HepG2 (cell line): ENCODE results near the gene WDR18. TPM values are rescaled to one million over a fixed set of nuclear protein-coding genes. Genes with fewer than 3 reads are reported as not detected.

Experiments
- CREM ChIP-seq, 2 experiments: sonication (generic) in 1 of 2; formaldehyde crosslinking in 1 of 2; IDR thresholded peaks; 2 replicates each; pipeline versions ENCODE4 v1.4.0 to v1.6.1; 2016 to 2020; ENCODE audit warnings: antibody characterized with exemption in 1 of 2, mild to moderate bottlenecking in 1 of 2, missing genetic modification reagents in 1 of 2
- FOSL1 ChIP-seq: sonication (generic); formaldehyde crosslinking; IDR thresholded peaks from 2 replicates; pipeline ENCODE4 v1.9.0; 2021; ENCODE audit warnings: missing genetic modification reagents, borderline replicate concordance
- LCORL ChIP-seq, 2 experiments: fragments of 450-650 bp in 1 of 2; sonication (generic) in 1 of 2; formaldehyde crosslinking in 1 of 2; IDR thresholded peaks; 2 replicates each; pipeline versions ENCODE4 v1.5.0 to v1.6.1; 2017 to 2020; ENCODE audit warnings: antibody characterized with exemption in 1 of 2, missing genetic modification reagents in 1 of 2
- MED8 ChIP-seq: sonication (generic); formaldehyde crosslinking; IDR thresholded peaks from 2 replicates; pipeline ENCODE4 v1.8.1; 2023; ENCODE audit warnings: mild to moderate bottlenecking, missing genetic modification reagents; ENCODE audit not compliant: insufficient replicate concordance
- MEIS1 ChIP-seq: sonication (generic); formaldehyde crosslinking; IDR thresholded peaks from 2 replicates; pipeline ENCODE4 v1.9.0; 2021; ENCODE audit warnings: mild to moderate bottlenecking, missing genetic modification reagents, moderate library complexity, borderline replicate concordance
- POGK ChIP-seq: sonication (generic); formaldehyde crosslinking; conservative IDR thresholded peaks from 2 replicates; pipeline ENCODE4 v1.8.0; 2022; ENCODE audit warnings: mild to moderate bottlenecking, moderate library complexity, missing genetic modification reagents
- RCOR2 ChIP-seq: IDR thresholded peaks from 2 replicates; pipeline ENCODE4 v1.6.1; 2016; ENCODE audit warnings: missing biosample characterization, missing genetic modification reagents
- YEATS4 ChIP-seq: sonication (generic); formaldehyde crosslinking; IDR thresholded peaks from 2 replicates; pipeline ENCODE4 v1.4.0; 2020; ENCODE audit warnings: missing genetic modification reagents, borderline replicate concordance
- ZBTB7B ChIP-seq: sonication (generic); formaldehyde crosslinking; IDR thresholded peaks from 2 replicates; pipeline ENCODE4 v1.4.0; 2020; ENCODE audit warnings: missing genetic modification reagents
- ZFY ChIP-seq: sonication (generic); formaldehyde crosslinking; IDR thresholded peaks from 2 replicates; pipeline ENCODE4 v1.4.0; 2020; ENCODE audit warnings: missing genetic modification reagents
- ZNF362 ChIP-seq: sonication (generic); formaldehyde crosslinking; IDR thresholded peaks from 2 replicates; pipeline ENCODE4 v1.4.0; 2020; ENCODE audit warnings: missing genetic modification reagents, mild to moderate bottlenecking, borderline replicate concordance
- ZNF451 ChIP-seq: sonication (generic); formaldehyde crosslinking; IDR thresholded peaks from 2 replicates; pipeline ENCODE4 v1.5.0; 2020; ENCODE audit warnings: mild to moderate bottlenecking, missing genetic modification reagents
- ZNF614 ChIP-seq: IDR thresholded peaks from 2 replicates; pipeline ENCODE4 v1.6.1; 2018; ENCODE audit warnings: missing biosample characterization, missing genetic modification reagents, inconsistent platforms, borderline replicate concordance
- polyA plus RNA-seq, 8 experiments: library from polyadenylated mRNA; depleted of rRNA in 3 of 8; stranded (reverse) in 7 of 8; unstranded in 1 of 8; fragments of >200 nt; fragmentation: Illumina TruSeq in 4 of 8; extraction: Trizol in 4 of 8; gene quantifications; 2 replicates each; pipeline versions ENCODE4 v1.2.1 to v1.2.3, GENCODE V29; 2011 to 2016; ENCODE audit warnings: low read depth in 4 of 8, missing spikeins in 1 of 8, mixed read lengths in 1 of 8; ENCODE audit not compliant: insufficient read depth in 1 of 8
- total RNA-seq, 5 experiments: library from RNA; depleted of rRNA; stranded (reverse); fragments of >200 nt; fragmentation: Illumina TruSeq; extraction: Trizol; gene quantifications; 2 replicates each; pipeline ENCODE4 v1.2.3, GENCODE V29; 2016; ENCODE audit warnings: low read depth in 1 of 5
- TF ChIP-seq, protein P1 (sequence below), 2 experiments: sonication (generic) in 1 of 2; formaldehyde crosslinking in 1 of 2; IDR thresholded peaks; 2 replicates each; pipeline versions ENCODE4 v1.4.0 to v1.6.1; 2016 to 2020; ENCODE audit warnings: borderline replicate concordance in 1 of 2, low read depth in 1 of 2, mild to moderate bottlenecking in 1 of 2, missing genetic modification reagents in 1 of 2

Gene WDR18
- total and polyA plus RNA-seq, 2 of the 13 experiments (the other 11 are each of a cell fraction or from before 2014, with no cell fraction given), result 36.4 to 47.6 TPM

- TF ChIP-seq, protein P1, sequence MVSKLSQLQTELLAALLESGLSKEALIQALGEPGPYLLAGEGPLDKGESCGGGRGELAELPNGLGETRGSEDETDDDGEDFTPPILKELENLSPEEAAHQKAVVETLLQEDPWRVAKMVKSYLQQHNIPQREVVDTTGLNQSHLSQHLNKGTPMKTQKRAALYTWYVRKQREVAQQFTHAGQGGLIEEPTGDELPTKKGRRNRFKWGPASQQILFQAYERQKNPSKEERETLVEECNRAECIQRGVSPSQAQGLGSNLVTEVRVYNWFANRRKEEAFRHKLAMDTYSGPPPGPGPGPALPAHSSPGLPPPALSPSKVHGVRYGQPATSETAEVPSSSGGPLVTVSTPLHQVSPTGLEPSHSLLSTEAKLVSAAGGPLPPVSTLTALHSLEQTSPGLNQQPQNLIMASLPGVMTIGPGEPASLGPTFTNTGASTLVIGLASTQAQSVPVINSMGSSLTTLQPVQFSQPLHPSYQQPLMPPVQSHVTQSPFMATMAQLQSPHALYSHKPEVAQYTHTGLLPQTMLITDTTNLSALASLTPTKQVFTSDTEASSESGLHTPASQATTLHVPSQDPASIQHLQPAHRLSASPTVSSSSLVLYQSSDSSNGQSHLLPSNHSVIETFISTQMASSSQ (IDR thresholded peaks at IDR 0.05; ENCODE audit: low read depth), result no peak
- TF ChIP-seq, protein P1 (CRISPR knock-in tag; IDR thresholded peaks at IDR 0.05; ENCODE audit: borderline replicate concordance), result peak; percentile 41; the same call in 1 of the 2 replicates
- TF ChIP-seq MEIS1 (CRISPR knock-in tag) (peak; percentile 55; the same call in 1 of the 2 replicates), ZBTB7B (CRISPR knock-in tag) (no peak), ZNF451 (CRISPR knock-in tag) (no peak), MED8 (CRISPR knock-in tag) (no peak), YEATS4 (CRISPR knock-in tag) (no peak), LCORL (IDR thresholded peaks at IDR 0.05) (no peak), LCORL (CRISPR knock-in tag; IDR thresholded peaks at IDR 0.05) (peak; percentile 52; the same call in 1 of the 2 replicates), POGK (CRISPR knock-in tag) (peak; percentile 62; the same call in 1 of the 2 replicates), ZFY (CRISPR knock-in tag) (peak; percentile 63), RCOR2 (CRISPR knock-in tag) (no peak), FOSL1 (CRISPR knock-in tag) (no peak), ZNF614 (peak; percentile 46; the same call in 1 of the 2 replicates), ZNF362 (CRISPR knock-in tag) (no peak), CREM (IDR thresholded peaks at IDR 0.05) (no peak), CREM (CRISPR knock-in tag; IDR thresholded peaks at IDR 0.05) (no peak)
Observed at GRCh38 chr19:1039646-1040475, 55.7 kb downstream of the WDR18 start, which contains the start of gene ABCA7 (continued).
